ENCODE data around the gene BDKRB2.

BDKRB2 gene

DNA sequence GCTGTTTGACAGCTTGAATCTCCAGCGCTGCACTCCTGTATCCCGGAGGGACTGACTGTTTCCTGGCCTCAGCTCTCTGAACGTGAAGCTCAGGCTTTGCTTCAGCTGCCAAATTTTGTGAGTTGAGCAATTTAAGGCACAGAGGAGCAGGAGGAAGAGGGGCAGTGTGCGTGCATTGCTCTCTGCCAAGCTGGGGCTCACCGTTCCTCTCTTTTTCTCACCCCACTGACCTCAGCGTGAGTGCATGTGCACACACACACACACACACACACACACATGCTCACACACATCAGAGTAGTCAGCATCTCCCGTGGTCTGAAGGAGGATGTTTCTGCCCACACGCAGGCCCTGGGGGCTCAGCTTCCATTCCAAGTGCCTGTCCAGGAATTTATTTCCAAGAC is 27.8 kb upstream of the BDKRB2 start:
- DNase-seq (ENCODE audit: low read depth): no peak

DNA sequence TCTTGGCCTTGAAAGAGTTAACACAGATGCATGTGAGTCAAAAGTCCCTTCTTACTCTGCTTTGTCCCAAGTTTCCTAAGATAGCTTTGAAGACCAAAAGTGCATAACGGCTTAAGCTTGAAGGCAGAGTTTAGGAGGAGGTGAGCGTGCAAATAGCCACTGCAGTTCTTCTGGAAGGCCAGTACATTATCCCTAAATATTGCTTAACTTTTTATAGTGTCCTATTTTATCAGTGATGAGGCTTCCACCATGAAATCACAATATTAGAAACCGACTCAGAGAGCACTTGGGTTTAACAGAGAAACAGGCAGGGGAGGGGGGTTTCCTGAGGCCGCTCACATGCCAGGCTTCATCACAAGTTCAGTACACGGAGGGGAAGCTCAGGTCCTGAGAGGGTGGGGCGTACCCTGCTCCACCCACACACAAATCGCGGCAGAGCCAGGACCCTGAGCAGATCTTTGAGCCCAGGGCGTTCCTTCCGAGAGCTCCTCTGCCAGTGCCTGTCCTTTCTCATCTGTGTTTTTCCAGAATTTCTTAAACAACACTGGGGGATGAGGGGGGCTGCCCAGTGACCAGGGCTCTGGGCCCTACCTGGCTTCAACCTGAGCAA is 26.8 kb upstream of the BDKRB2 start:
- no peak for DNase-seq (ENCODE audit: low read depth)

DNA sequence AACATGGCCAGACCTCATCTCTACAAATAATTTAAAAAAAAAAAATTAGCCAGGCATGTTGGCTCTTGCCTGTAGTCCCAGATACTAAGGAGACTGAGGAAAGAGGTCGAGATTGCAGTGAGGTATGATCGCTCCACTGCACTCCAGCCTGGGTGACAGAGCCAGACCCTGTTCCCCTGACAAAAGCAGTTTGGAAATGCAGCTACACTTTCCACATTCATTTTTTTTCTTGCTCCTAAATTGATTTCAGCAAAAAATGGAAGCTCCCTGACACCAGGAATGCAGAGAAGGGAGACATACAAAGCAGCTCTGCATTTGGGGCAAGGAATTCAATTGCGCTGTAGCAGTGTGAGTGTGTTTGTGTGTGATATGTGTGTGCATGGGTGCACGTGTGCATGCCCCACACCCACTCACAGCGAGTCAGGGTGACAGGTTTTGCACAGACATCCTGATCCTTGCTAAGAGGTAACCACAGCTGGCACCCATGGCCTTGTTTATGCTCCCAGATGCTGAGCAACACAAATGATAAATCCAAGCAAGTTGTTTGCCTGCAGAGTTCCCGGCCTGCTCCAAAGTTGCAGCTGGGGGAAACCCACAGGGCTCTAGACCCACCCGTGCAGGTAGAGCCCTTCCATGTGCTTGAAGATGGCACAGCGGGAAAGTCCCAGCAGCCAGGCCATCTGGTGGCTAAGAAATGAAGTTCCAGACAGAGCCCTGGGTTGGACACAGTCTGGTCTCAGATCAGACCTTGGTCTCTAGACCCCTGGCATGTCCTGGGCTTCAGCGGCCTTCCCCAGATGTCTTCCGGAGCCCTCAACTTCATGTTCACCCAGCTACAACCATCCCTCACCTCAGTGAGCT is 25.9 kb upstream of the BDKRB2 start:
- DNase-seq (ENCODE audit: low read depth): no peak

DNA sequence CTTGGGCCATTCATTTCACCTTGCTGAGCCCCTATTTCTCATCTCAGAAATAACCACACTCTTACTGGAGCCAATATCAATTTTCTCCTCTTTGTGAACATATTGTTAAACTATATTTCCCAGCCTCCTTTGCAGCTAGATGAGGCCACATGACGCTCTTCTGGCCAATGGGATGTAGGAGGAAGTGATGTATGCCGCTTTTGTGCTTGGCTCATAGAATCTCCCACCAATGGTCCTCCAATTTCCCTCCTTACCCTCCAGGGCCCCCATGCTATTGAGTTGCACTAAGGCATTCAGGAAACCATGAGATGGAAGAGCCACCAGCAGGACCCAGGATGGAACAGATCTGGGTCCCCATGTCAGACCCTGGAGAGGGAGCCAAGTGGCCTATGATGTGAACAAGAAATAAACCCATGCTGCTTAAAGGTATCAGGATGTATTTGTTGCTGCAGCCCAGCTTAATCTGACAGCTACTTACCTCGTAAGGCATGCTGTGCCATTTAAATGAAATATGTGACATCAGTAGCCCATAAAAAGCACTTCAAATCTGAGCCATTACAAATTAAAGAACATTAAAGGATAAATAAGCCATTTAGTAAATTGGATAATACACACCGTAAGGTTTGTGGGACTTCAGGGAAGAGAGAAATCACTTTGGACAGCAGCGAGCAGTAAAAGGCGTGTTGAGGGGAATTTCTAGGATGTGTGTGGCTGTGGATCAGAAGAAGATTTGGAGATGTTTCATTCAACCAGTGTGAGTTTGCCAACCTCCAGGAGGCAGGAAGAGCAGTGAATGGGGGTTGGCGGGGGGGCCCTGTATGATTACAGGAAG is 24.4 kb upstream of the BDKRB2 start:
- DNase-seq (ENCODE audit: low read depth): no peak

DNA sequence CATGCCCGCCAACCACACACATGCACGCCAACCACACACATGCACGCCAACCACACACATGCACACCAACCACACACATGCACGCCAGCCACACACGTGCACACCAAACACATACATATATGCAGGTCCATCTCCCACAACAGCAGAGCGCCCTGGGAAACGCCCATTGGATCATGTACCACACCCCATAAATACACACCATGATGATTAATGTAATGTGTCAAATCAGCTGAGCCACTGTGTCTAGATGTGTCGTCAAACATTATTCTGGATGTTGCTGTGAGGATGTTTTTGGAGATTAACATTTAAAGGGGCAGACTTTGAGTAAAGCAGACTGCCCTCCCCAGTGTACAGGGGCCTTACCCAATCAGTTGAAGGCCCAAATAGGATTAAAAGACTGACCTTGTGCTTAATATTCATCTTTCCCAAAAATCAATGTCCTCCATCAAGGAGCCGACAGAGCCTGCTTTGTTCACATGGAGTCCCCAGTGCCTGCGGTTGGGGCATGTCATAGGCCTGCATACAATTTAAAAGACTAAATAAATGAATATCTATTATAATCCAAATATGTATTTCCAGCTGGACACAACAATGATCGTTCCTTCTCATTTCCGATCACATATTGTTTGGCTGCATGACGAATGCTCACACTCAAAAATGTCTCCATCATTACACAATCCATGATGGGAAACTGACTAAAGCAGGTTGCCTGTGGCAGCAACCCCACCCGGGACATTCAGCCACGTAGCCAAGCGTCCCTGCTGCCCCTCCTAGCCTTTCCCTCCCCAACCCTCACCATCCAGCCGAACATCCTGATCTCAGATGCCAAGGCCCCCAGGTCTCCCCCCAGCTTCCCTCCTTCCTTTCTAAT is 23.2 kb upstream of the BDKRB2 start:
- no peak for DNase-seq (ENCODE audit: low read depth)

DNA sequence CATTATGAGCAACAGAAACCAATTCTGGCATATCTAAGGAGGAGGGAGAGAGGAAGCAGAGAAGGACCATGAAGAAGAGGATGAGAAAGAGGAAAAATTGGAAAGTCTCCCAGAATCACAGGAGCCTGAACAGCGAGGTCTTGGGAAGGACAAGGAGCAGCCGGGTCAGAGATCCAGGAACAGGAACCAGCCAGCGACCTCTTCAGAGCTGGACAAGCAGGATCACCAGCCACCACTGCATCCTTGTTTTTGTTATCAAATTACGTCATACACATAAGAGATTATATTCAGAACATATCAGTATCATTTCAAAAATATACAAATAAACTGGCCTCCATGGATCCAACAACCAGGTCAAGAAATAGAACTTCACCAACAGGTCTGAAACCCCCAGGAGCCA is 22.1 kb upstream of the BDKRB2 start:
- no peak for DNase-seq (ENCODE audit: low read depth)

DNA sequence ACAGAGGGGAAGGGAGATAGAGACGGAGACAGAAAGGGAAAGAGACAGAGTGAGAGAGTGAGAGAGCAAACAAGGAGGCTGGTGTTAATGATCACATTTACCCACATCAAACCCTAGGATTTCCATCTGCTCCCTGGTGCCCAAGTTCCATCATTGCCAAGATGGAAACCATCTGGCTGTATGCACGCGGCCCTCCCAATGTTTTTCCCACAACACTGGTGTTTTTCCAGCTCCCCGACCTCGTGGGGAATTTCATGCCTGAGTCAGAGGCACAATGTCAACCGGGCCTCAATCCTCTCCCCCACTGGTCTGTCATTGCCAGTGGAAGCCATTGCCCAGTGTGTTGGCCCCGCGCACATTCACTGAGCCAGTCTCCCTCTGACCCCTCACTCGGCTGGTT is 19.9 kb upstream of the BDKRB2 start:
- no peak for DNase-seq (ENCODE audit: low read depth)

DNA sequence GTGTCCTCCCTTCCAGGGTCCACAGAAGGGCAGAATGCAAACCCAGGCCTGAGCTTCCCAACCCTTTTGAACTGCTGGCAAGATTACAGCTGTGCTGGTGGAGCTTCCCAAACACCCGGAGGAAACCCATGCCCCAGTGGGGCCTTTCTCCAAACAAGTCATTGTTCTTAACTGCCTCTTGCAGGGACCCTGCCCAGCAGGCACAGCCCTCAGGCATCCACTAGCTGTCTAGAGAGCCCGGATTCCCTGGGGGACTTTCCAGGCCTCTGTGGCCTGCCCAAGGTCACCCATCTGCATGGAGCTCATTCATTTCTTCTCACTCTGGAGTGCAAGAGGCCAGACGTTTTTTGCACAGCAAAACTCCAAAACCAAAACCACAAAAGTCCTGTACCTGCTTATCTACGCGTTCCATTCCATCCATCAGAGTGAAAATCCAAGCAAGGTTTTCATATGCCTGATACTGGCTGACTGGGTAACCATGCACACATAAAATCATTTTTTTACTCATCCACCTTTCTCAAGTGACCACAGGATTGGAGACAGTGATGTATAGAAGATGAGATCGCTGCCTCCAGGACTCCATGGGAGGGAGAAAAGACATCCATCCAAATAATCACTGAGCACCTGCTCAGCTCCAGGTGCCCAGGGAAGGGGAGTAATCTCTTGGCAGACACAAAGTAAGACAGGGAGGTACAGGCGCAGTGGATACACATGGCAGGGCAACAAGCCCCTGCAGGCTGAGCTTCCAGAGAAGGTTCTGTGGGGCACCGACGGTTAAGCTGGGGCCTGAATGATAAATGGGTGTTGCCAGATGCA is 17.2 kb upstream of the BDKRB2 start:
- no peak for DNase-seq (ENCODE audit: low read depth)

DNA sequence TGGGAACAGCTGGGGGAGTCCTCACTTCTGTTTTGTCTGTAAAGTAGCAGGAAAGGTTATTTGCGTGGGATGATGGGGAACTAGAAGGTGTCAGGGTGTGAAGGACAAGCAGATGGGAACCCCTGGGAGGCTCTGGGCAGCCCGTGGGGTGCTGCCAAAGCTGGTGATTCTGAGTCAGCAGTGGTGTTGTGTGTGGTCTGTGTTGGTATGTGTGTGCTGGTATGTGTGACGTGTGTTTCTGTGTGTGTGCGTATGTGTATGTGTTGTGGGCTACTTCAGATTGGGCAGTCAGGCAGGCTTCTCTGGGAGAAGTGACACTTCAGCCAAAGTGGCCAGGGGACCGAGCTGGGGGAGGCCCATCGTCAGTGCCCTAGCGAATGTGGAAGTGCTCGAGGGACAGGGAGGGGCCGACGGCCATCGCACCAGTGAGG is 15.3 kb upstream of the BDKRB2 start:
- DNase-seq (ENCODE audit: low read depth): no peak

DNA sequence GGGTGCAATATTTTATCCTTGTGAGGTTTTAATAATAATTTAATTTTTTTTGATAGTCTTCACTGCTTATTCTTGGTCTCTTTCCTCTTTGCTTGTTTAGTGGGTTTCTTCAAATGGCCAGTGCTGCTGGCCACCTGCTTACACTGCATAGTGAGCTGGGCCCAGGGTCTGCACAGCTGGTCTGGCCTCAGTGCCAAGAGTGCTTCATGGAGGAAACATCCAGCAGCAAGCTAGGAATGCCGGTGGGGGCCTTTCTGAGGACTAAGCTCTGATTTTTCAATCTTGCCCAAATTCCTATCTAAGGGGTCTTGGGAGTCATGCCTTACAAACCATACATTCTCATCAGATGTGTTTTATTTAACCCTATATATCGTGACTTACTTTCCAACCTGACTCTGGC is 13.3 kb upstream of the BDKRB2 start:
- no peak for DNase-seq (ENCODE audit: low read depth)

DNA sequence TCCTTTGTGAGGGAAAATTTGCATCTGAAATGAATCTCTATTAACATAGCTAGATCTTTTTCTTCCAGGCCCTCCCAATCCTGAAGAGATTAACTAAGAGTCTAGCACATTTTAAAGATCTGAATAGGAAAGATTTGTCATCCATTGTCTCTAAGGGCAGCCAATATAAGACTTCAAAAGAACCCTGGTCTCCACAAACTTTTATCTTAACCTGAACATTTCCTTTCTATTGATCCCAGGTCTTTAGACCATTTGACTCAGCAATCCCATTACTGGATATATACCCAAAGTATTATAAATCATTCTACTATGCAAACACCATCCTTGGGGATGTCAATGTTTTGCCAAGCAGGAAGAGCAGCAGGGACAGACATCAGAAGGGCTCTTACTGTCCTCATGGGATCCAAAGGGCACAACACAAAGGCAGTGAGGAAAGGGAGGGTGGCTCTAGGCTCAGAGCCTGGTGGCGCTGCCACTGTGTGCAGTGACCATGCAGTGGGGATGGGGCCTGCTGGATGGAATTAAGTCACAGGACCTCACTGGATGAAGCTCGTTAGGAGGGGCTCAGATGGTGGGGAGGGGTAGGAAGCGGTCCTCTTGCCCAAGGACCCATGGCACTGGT is 12.7 kb upstream of the BDKRB2 start:
- no peak for DNase-seq (ENCODE audit: low read depth)

DNA sequence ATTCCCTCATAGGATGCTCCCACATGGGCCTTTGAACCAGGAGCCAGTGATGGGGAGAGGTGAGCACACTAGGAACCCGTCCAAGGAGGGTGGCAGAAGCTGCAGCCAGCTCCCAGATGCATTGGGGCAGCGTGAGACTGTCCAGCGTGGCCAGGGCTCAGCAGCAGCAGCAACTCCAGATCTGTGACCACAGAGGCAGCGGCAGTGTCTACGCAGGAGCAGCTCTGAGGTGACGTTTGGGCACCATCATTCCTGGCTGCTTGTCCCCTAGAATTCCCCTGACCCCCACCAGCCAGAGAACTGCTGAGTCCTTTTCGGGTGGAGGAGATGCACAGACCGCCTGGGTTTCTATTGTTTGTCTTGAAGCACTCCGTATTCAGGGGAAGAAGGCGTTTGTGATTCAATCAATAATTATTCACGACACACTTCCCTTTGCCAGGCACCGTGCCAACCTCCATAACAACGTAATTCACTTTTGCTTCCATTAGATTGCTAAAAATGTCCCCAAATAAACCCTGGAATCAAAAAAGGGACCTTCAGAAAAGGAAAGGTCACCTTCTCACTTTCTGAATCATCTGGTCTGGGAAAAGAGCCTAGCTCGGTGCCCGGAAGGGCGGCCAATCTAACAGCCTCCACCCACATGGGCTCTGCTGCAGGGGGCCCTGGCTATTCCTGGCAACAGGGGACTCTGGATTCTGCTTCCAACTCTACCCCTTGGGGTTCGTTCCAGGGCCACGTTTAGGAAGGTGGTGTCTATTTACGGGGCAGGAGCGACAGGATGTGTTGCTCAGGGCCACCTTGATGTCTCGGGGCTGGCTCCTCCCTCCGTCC is 11.4 kb upstream of the BDKRB2 start:
- no peak for DNase-seq (ENCODE audit: low read depth)

DNA sequence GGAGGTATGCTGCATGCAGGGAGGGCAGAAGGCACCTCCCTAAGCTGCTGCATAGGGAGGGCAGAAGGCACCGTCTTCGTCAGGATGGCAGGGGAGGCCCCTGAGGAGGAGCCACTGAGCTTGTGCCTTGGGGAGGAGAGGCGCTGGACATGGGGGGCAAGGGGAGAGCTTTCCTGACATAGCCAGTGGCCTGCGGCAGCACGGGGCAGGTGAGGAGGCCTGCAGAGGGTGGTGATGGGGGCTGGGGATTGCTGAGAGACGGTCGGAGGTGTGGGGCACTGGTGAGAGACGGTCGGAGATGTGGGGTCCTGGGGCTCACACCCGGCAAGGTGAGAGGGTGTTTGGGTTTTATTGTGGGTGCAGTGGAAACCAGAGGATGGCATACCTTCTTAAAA is 10.4 kb upstream of the BDKRB2 start:
- DNase-seq (ENCODE audit: low read depth): no peak

DNA sequence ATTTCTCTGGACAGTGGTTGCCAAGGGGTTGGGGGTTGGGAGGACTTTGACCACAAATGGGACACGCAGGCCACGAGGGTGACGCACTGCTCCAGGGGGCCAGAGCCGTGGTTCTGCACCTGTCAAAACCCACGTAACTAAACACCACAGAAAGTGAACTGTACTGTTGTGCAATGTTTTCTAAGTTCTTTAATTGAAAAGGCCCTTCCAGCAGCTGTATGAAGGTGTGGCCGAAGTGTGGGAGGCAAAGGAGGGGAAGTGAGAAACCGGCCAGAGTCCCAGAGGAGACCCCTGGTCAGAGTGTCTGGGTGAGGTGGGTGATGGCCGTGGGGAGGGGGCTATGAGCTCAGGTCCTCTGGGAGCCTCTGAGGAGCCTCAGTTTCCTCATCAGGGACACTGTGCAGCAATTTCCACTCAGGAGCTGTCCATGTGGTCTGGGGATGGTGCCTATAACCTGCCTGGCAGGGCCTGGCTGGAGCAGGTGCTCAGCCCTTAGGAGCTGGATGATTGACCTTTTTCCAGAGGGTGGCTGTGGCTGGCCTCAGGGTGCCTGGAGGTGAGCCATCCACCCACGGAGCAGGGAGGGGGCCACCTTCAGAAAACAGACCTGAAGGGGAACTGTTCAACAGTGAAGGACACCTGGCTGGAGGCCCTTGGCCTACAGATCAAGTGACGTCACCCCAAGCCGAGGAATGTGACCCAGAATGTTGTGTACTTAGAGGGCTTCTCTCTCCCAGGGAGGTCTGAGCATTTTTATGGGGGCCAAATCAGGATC is 9.8 kb upstream of the BDKRB2 start:
- no peak for DNase-seq (ENCODE audit: low read depth)

DNA sequence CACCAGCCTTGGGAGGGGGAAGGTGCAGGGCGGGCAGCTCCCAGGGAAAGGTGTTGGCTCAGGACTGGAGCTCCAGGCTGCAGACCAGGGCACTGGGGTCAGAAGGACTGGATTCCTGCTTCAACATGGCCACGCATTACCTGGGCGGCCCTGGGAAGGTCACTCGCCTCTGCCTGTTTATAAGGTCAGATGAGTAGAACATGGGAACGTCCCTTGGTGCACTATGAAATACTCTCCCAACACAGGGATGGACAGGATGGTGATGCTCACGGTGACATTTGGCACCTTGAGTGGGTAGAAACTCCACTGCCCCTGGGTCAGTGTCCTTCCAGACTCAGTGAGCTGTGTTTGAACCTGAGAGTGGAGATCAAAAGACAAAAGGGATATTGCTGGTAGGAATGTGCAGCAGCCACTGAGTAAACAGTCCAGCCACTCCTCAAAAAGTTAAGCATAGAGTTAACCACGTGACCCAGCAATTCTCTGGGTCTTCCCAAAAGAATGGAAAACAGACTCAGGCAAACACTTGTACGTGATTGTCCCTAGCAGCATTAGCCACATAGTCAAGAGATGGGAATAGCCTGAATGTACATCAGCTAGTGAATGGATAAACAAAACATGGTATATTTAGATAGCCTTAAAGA is 9.1 kb upstream of the BDKRB2 start:
- DNase-seq (ENCODE audit: low read depth): no peak

DNA sequence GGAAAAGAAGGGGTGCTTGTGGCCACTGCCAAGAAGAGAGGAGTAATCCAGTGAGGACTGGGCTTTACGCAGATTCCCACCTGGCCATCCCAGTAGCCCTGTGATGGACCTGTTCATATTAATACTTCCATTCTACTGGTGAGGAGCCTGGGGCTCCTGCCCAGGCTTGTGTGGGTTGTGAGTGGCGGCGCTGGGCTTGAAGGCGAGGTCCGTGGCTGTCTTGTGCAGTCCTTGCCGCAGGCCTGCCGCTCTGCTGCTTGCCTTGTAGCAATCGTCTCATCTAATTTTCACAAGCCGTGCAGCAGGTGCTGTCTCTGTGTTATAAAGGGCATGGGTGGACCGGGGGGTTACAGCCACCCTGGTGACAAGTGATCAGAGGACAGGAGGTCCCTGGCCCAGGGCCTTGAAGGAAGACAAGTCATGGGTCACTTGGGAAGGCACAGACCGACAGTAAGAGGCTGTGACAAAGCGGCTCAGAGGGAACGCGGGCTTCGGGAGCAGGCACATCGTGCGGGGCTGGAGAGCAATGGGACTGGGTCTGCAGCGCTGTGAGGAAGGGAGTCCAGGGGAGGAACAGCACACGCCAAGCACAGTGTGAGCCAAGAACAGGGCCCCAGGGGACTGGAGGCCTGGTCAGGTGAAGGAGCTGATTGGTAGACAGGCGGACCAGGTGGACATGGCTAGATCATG is 7.3 kb upstream of the BDKRB2 start:
- DNase-seq (ENCODE audit: low read depth): no peak

DNA sequence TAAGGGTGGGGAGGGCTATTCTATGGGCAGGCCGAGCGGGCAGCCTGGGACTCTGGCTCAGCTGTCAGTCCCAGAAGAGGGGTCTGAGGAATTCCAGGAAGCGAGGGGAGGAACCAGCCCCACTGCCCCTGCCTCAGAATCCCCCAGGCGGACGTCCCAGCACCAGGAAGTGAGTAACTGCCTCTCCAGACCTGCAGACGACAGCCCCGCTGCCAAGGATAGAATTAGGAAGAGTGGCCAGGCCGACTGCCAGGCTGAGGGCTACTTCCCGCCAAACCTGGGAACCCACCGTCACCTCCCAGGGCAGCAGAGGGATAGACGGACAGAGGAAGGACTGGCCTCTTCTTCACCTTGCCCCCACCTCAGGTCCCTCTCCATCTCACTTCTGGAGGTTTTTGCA is 6.7 kb upstream of the BDKRB2 start:
- DNase-seq (ENCODE audit: low read depth): no peak
